ENCODE results near the gene FSCN2. TPM values are rescaled to one million over a fixed set of nuclear protein-coding genes. Genes with fewer than 3 reads are reported as not detected.
A peak's percentile ranks its signal among the peaks of the same experiment; 100 is the strongest.

The FSCN2 gene
- total RNA-seq, 1 experiment from 2014 or later = 0.31 TPM

GRCh38 chr17:81518785-81519283 lies 9.3 kb upstream of the FSCN2 start (continued):
- TF ChIP-seq ZNF532 (CRISPR knock-in tag; IDR thresholded peaks at IDR 0.05; ENCODE audit: borderline replicate concordance) = no peak
- no peak for TF ChIP-seq ATF3 (CRISPR knock-in tag; conservative IDR thresholded peaks at IDR 0.05)
- no peak for TF ChIP-seq ZBTB21 (CRISPR knock-in tag; IDR thresholded peaks at IDR 0.05; ENCODE audit: borderline replicate concordance)
- no peak for TF ChIP-seq E2F1 (CRISPR knock-in tag; IDR thresholded peaks at IDR 0.05)
- TF ChIP-seq FOXK1 (CRISPR knock-in tag; IDR thresholded peaks at IDR 0.05) = no peak
- no peak for TF ChIP-seq NR1H2 (CRISPR knock-in tag; IDR thresholded peaks at IDR 0.05)
- TF ChIP-seq KAT7 (CRISPR knock-in tag; IDR thresholded peaks at IDR 0.05; ENCODE audit: borderline replicate concordance) = peak; percentile 82
- no peak for TF ChIP-seq PREB (CRISPR knock-in tag; IDR thresholded peaks at IDR 0.05; ENCODE audit: borderline replicate concordance)
- no peak for TF ChIP-seq MLX (CRISPR knock-in tag; IDR thresholded peaks at IDR 0.05)
- no peak for TF ChIP-seq HMGXB4 (CRISPR knock-in tag; IDR thresholded peaks at IDR 0.05)
- TF ChIP-seq NFE2L1 (CRISPR knock-in tag; IDR thresholded peaks at IDR 0.05) = no peak
- TF ChIP-seq ZSCAN18 (CRISPR knock-in tag; IDR thresholded peaks at IDR 0.05) = no peak
- TF ChIP-seq ARID4B (CRISPR knock-in tag; IDR thresholded peaks at IDR 0.05; ENCODE audit: borderline replicate concordance) = no peak
- no peak for TF ChIP-seq JUN (CRISPR knock-in tag; IDR thresholded peaks at IDR 0.05)
- no peak for TF ChIP-seq ZNF425 (CRISPR knock-in tag; conservative IDR thresholded peaks at IDR 0.05)
- no peak for TF ChIP-seq PRDM15 (CRISPR knock-in tag; IDR thresholded peaks at IDR 0.05)
